ENCODE results near the gene IFT43.

The IFT43 gene

DNA sequence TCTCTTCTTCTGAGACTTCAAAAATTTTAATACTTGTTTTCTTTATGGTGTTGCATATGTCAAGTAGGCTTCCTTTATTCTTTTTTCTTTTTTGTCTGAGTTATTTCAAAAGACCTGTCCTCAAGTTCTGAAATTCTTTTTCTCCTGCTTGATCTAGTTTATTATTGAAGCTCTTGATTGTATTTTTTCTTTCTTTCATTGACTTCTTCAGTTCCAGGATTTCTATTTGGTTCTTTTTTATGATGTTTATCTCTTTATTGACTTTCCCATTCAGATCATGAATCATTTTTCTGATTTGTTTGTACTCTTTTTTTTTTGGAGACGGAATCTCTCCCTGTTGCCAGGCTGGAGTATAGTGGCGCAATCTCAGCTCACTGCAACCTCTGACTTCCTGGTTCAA is 34.1 kb downstream of the IFT43 start:
- Mint-ChIP-seq H3K4me1 (peaks cover 22% of the 10 kb centered on the region), H3K27me3 (no peaks in the 10 kb centered on the region), H3K4me3 (no peak overlapping the region), H3K27ac (no peak overlapping the region), H3K36me3 (peaks cover 80% of the 10 kb centered on the region), H3K9me3 (peaks cover 22% of the 10 kb centered on the region)
- no peak for ATAC-seq

DNA sequence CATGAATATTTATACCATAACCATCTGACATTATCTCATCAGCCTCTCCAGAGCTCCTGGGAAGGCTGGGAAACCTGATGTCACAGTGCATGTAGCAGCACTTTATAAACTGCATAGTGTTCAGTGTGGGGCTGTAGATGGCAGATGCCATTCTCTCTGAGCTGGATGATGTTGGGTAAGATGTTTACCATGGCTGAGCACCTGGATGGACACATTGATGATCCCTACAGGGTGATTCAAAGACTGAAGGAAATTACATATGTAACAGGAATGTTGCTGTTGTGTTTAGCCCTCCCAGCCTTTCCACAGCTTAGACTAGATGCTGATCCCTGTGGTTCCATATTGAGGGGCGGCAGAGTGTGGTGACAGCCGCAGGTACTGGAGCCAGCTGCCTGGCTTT is 37.4 kb downstream of the IFT43 start:
- Mint-ChIP-seq H3K4me3 (no peak overlapping the region), H3K27ac (no peak overlapping the region), H3K27me3 (no peaks in the 10 kb centered on the region), H3K36me3 (peaks cover 81% of the 10 kb centered on the region), H3K4me1 (peaks cover 5% of the 10 kb centered on the region), H3K9me3 (peaks cover 19% of the 10 kb centered on the region)
- no peak for ATAC-seq

- Mint-ChIP-seq H3K27ac (no peak overlapping the region), H3K4me3 (no peak overlapping the region), H3K27me3 (no peaks in the 10 kb centered on the region), H3K9me3 (peaks cover 17% of the 10 kb centered on the region), H3K36me3 (peaks cover 81% of the 10 kb centered on the region), H3K4me1 (peaks cover 5% of the 10 kb centered on the region)
- no peak for ATAC-seq
These were observed 38.2 kb downstream of the IFT43 start for GRCh38 chr14:76023757-76024156.

DNA sequence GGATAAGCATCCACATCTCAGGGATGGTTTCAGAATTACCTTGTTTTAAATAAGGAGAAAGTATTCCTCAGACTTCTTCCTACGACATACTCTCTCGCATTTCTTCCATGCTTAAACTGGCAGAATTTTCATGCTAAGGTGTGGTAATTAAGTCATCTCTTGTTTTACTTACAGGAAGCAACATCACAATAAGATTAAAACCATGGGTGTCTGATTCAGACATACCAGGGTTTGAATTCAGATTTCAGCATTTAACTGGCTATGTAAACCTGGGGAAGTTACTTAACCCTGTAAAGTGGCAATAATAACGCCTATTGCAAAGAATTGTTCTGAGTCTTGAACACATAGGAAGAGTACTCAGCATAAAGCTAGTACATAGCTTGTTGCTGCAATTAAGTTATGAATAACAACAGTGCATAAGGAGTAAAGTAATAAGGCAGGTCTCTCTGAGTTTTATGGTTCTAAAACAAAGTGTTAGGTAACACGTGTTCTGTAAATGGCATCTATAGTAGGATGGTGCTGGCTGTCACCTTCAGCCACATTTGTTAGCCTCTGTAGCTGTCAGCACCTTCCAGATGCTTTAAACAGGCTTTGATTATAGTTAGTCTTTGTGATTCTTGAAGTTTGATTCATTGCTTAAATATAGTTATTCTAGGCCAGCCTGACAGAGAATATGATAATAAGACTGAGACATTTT is 38.8 kb downstream of the IFT43 start:
- Mint-ChIP-seq H3K27ac (no peak overlapping the region), H3K27me3 (no peaks in the 10 kb centered on the region), H3K4me3 (no peak overlapping the region), H3K4me1 (peaks cover 2% of the 10 kb centered on the region), H3K9me3 (peaks cover 11% of the 10 kb centered on the region), H3K36me3 (peaks cover 81% of the 10 kb centered on the region)
- ATAC-seq = no peak

GRCh38 chr14:76034566-76034965 is 49.0 kb downstream of the IFT43 start:
- Mint-ChIP-seq H3K27ac (no peak overlapping the region), H3K9me3 (no peaks in the 10 kb centered on the region), H3K36me3 (peaks cover 25% of the 10 kb centered on the region), H3K4me1 (no peaks in the 10 kb centered on the region), H3K4me3 (no peak overlapping the region), H3K27me3 (no peaks in the 10 kb centered on the region)
- ATAC-seq = no peak

DNA sequence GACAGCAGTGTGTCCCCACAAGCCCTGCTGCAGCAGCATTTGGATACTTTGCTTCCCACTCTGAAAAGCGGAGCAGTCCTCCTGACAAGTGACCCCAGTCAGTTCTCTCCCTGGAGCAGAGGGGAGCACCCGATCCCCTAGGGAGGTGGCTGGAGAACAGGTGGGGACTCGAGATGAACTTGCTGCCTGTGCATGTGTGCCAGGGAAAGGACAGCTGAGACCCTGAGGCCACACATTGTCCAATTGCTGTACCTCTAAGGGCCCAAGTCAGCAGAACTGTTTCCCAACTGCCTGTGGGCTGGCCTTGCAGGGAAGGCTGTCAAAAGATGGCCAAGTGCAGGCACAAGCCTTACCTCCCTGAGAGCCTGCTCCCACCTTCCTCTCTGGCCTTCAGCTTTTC is 55.1 kb downstream of the IFT43 start:
- ATAC-seq = no peak
- no peaks in the 10 kb centered on the region for H3K9me3 Mint-ChIP-seq
- no peak overlapping the region for H3K27ac Mint-ChIP-seq
- peaks cover under 1% of the 10 kb centered on the region for H3K4me1 Mint-ChIP-seq
- no peaks in the 10 kb centered on the region for H3K27me3 Mint-ChIP-seq
- peaks cover 17% of the 10 kb centered on the region for H3K36me3 Mint-ChIP-seq
- no peak overlapping the region for H3K4me3 Mint-ChIP-seq

DNA sequence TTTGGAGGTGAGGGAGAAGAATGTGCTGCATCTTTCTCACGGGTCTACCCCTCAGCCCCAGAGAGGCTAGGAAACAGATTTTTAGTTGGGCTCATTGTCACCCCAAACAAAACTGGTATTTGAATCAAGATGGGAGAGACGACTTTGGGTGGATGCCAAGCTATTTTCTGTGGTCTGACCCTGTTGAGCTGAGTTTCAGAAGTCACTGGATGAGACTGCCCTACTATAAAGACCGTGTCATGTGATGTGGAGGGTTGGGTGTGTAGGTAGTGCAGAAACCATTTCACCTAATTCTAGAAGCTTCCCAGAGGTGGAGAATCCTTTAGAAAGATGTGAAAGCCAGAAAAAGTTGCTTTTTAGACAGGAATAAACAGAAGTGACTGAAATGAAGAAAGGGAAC is 60.2 kb downstream of the IFT43 start:
- H3K27ac Mint-ChIP-seq = no peak overlapping the region
- H3K9me3 Mint-ChIP-seq = no peaks in the 10 kb centered on the region
- peaks cover 7% of the 10 kb centered on the region for H3K4me1 Mint-ChIP-seq
- no peaks in the 10 kb centered on the region for H3K27me3 Mint-ChIP-seq
- no peak for ATAC-seq
- peaks cover 5% of the 10 kb centered on the region for H3K36me3 Mint-ChIP-seq
- no peak overlapping the region for H3K4me3 Mint-ChIP-seq

DNA sequence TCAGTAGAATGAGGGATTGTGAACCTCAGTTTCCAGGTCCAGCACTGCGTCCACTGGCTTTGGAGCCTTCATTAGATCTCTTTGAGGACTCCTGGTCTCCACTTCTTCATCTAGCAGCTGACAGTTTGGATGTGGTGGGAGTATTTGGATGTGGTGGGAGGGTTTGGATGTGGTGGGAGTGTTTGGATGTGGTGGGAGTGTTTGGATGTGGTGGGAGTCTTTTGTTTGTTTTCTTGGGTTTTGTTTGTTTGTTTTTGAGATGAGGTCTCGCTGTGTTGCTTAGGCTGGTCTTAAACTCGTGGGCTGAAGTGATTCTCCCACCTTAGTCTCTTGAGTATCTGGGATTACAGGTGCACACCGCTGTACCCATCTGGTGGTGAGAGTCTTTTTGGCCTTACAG is 64.7 kb downstream of the IFT43 start:
- H3K9me3 Mint-ChIP-seq = no peaks in the 10 kb centered on the region
- peaks cover 7% of the 10 kb centered on the region for H3K4me1 Mint-ChIP-seq
- peaks cover 5% of the 10 kb centered on the region for H3K36me3 Mint-ChIP-seq
- H3K27me3 Mint-ChIP-seq = no peaks in the 10 kb centered on the region
- H3K4me3 Mint-ChIP-seq = no peak overlapping the region
- H3K27ac Mint-ChIP-seq = no peak overlapping the region
- ATAC-seq = no peak

DNA sequence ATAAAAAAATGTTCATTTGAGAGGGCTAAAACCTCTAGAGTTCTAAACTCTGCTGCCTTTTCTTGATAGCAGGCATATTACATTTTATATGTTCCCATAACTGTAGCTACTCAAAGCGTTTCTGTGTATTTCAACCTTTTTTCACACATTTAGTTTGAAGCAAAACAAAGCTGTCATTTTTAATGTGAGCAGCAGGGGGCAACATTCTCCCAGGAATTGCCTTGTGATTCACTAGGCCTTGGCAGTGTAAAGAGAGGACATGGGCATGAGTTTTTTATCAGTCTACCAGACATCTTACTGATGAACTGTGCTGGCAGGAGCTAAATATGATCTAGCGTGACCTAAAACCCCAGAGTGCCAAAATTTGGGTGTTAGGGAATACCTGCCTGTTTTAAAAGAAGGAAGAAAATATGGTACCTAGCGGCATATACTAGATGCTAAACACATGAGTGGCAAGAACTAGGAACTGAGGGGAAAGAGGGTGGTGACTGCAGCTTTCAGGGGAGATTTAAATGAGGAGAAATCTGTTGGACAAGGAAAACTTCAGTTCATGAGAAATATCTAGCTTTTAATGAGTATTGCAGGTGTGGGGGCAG is 65.3 kb downstream of the IFT43 start:
- Mint-ChIP-seq H3K4me1 (peaks cover 4% of the 10 kb centered on the region), H3K27me3 (no peaks in the 10 kb centered on the region), H3K36me3 (peaks cover 4% of the 10 kb centered on the region), H3K4me3 (no peak overlapping the region), H3K27ac (no peak overlapping the region), H3K9me3 (no peaks in the 10 kb centered on the region)
- ATAC-seq = no peak

DNA sequence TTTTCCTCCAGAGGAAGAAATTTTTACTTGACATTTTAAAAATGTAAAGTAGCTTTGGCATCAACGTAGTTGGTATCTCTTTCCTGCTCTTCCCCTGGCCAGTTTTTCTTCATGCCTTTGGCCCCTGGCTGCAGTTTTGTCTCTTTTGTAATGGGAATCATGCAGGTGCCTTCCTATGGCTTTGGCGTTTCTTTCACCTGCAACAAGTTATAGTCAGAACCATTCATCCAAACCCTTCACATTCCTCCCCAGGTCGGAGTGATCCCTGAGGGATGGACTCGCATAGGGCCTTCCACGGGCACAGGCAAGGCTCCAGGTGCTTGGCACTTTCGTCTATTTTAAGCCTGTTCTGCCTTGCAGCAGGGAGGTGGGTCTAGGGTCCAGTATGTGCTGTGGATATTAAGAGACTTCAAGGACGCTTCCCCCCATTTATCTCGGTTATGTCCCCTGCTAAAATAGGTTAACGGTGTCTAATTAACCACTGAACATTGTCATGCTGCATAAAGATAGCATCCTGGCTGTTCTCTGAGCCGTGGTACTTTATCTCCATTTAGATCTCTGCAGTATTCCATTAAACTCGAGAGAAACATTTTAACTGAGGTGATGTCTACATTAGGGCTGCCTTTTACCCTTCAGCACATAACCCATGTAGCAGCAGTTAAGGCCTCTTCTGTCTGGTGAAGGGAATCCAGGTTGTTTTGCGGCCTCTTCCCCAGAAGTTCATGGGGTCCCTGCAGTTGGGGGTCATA is 66.3 kb downstream of the IFT43 start:
- Mint-ChIP-seq H3K4me1 (no peaks in the 10 kb centered on the region), H3K36me3 (no peaks in the 10 kb centered on the region), H3K9me3 (no peaks in the 10 kb centered on the region), H3K27me3 (no peaks in the 10 kb centered on the region), H3K27ac (no peak overlapping the region), H3K4me3 (no peak overlapping the region)
- ATAC-seq = no peak

DNA sequence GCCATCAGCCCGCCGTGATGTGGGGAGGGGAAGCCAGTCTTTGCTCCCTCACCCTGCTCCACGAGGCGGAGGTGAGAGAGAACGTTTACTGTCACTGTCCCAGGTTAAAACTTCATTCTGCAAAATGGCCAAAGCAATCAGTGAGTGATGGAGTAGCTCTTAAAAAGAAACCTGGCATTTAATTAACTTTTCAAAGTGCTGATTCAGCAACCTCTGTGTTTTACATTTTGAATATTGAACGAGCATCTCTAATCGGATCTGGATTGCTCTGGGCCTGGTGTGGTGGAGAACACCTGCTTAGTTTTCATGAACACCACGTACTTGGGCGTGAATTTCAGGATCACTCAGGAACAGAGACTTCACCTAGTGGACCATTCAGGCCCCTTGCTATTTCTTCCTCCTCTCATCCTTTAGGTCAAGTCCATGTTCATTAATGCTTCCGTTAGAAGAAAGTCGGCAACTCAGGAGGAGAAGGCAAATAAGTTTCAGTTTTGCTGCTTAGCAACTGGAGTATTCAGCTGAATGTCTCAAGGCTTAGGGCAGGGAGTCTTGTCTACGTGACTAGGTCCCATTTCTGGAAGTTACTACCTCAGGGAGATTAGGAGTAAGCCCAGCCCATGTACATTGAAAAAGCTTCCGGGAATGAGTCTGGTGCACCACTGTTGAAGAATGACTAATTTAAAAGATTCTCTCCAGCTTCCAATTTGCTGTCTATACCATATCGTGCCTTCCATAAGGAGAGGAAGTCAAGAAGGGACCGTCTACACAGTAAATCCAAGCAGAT is 68.2 kb downstream of the IFT43 start:
- H3K9me3 Mint-ChIP-seq = no peaks in the 10 kb centered on the region
- no peak overlapping the region for H3K27ac Mint-ChIP-seq
- H3K36me3 Mint-ChIP-seq = peaks cover 1% of the 10 kb centered on the region
- H3K27me3 Mint-ChIP-seq = no peaks in the 10 kb centered on the region
- no peak overlapping the region for H3K4me3 Mint-ChIP-seq
- no peak for ATAC-seq
- no peaks in the 10 kb centered on the region for H3K4me1 Mint-ChIP-seq

- no peak overlapping the region for H3K27ac Mint-ChIP-seq
- H3K4me1 Mint-ChIP-seq = no peaks in the 10 kb centered on the region
- H3K36me3 Mint-ChIP-seq = peaks cover 15% of the 10 kb centered on the region
- no peak for ATAC-seq
- no peak overlapping the region for H3K4me3 Mint-ChIP-seq
- no peaks in the 10 kb centered on the region for H3K27me3 Mint-ChIP-seq
- no peaks in the 10 kb centered on the region for H3K9me3 Mint-ChIP-seq
These were observed 69.8 kb downstream of the IFT43 start for GRCh38 chr14:76055330-76055729.

- no peaks in the 10 kb centered on the region for H3K9me3 Mint-ChIP-seq
- ATAC-seq = no peak
- peaks cover 23% of the 10 kb centered on the region for H3K36me3 Mint-ChIP-seq
- H3K4me3 Mint-ChIP-seq = no peak overlapping the region
- no peaks in the 10 kb centered on the region for H3K4me1 Mint-ChIP-seq
- H3K27me3 Mint-ChIP-seq = no peaks in the 10 kb centered on the region
- no peak overlapping the region for H3K27ac Mint-ChIP-seq
These were observed 70.6 kb downstream of the IFT43 start for GRCh38 chr14:76056128-76056527.

GRCh38 chr14:76057914-76058313 is 72.4 kb downstream of the IFT43 start:
- no peak for ATAC-seq

GRCh38 chr14:76063327-76063726 is 77.8 kb downstream of the IFT43 start:
- no peaks in the 10 kb centered on the region for H3K27me3 Mint-ChIP-seq
- H3K36me3 Mint-ChIP-seq = peaks cover 74% of the 10 kb centered on the region
- peaks cover 11% of the 10 kb centered on the region for H3K9me3 Mint-ChIP-seq
- H3K4me1 Mint-ChIP-seq = no peaks in the 10 kb centered on the region
- ATAC-seq = no peak
- H3K27ac Mint-ChIP-seq = no peak overlapping the region
- H3K4me3 Mint-ChIP-seq = no peak overlapping the region

More at GRCh38 chr14:76057914-76058313, 72.4 kb downstream of the IFT43 start:
- Mint-ChIP-seq H3K27me3 (no peaks in the 10 kb centered on the region), H3K27ac (no peak overlapping the region), H3K4me1 (no peaks in the 10 kb centered on the region), H3K9me3 (no peaks in the 10 kb centered on the region), H3K36me3 (peaks cover 35% of the 10 kb centered on the region), H3K4me3 (no peak overlapping the region)
